Epithelial cell of esophagus (primary cell): ENCODE data around the gene COL16A1.

Experiments
- DNase-seq: peaks from one replicate; pipeline ENCODE4 v3.0.0; 2010; ENCODE audit warnings: low read depth
- H3K4me3 ChIP-seq: 2 replicates; pipeline ENCODE4 v1.5.1; 2011; ENCODE audit warnings: mild to moderate bottlenecking, low read length, control low read depth
- CTCF ChIP-seq: IDR thresholded peaks from 2 replicates; pipeline ENCODE4 v1.5.1; 2011; ENCODE audit warnings: low read depth, mild to moderate bottlenecking, low read length, control low read depth, inconsistent platforms; ENCODE audit not compliant: insufficient read depth; ENCODE audit errors: missing control alignments

COL16A1 gene

DNA sequence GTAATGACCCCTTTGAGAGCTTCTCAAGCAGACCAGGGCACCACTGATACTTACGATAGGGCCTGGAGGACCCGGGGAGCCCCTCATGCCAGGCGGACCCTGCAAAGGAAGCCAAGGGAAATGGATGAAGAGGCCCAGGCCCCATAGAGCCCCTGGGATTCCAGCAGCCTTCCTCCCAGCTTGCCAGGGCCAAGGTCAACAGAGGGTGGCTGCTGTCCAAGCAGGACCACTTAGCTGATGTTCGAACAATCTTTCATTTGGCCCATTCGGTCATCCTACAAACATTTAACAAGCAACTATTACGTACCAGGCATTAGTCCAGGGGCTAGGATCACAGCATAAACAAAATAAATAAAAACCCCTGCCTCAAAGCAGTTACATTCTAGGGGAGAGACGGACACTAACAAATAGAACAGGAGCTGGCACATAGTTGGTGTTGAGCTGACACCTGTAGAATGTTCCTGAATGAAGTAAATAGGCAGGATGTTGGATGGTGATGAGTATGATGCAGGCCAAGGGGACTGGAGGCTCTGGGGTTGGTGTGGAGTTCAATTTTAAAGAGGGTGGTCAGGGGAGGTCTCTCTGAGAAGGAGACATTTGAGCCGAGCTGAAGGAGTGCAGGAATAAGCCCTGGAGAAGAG, 32.1 kb downstream of the COL16A1 start:
- no peak for TF ChIP-seq CTCF
- H3K4me3 ChIP-seq: no peak overlapping the region
- DNase-seq: no peak

- no peak overlapping the region for H3K4me3 ChIP-seq
- TF ChIP-seq CTCF: no peak
- DNase-seq: no peak
Observed at GRCh38 chr1:31671147-31671546, 32.7 kb downstream of the COL16A1 start.

- no peak for TF ChIP-seq CTCF
- H3K4me3 ChIP-seq: peak overlapping the region; percentile 39
- no peak for DNase-seq
Observed at GRCh38 chr1:31670593-31670964, 33.2 kb downstream of the COL16A1 start.

DNA sequence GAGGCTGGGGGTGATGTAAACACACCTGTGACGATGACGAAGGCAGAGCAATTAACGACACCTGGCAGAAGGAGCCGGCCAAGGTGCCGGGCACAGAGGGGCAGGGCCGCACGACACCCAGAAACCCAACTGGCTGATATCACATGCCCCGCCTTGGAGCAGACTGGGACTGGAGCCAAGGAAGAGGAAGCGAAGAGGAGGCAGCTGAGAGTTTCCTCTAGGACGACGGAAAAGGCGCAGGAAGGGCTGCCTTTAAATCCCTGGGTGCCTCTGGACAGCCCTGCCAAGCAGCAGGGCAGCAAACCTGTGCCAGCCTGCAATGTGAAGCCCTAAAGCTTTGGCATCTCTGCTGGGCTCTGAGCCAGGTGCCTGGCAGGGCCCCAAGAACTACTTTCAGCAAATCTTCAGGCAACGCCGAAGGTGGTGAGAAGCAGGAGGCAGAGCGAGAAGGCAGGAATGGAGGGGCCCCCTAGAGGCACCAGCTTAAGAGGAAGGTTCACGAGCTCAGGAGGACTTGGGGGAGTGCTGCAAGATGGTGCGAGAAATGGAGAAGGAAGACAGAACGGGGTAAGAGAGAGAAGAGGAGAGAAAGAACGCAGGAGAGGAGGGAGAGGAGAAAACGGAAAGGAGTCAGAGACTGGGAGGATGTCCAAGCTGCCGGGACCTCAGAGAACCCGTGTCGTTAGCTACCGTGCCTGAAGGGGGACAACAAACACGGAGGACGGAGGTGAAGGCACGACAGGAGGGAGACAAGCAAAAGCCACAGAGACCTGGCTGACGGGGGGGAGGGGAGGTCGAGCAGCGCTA, 33.8 kb downstream of the COL16A1 start:
- TF ChIP-seq CTCF: peak; percentile 39
- peak overlapping the region; percentile 39 for H3K4me3 ChIP-seq
- DNase-seq: peak; percentile 88

DNA sequence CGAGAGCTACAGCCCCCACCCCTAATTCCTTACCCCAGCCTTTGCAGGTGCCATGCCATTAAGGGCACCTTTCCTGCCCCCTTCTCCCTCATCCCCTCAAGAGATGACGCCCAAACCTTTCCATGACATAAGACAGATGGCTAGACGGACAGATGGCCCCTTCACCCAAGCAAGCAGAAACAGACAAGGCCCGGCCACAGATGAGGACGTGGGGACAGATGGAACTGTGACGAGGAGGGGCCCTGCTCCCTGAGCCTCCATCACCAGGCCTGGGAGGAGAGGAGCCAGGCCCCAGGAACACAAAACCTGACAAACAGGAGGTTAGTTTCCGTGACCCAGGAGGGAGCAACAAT, 34.4 kb downstream of the COL16A1 start:
- no peak overlapping the region for H3K4me3 ChIP-seq
- TF ChIP-seq CTCF: no peak
- no peak for DNase-seq

GRCh38 chr1:31668303-31668883, 35.4 kb downstream of the COL16A1 start:
- H3K4me3 ChIP-seq: no peak overlapping the region
- no peak for DNase-seq
- TF ChIP-seq CTCF: no peak
